GM12892 (cell line): Measurements from ENCODE around the gene MEGF11.

Experiments used
- POLR2A ChIP-seq: IDR thresholded peaks from 2 replicates; pipeline ENCODE4 v1.6.1; 2011; ENCODE audit warnings: low read depth, low read length, control low read depth
- POLR2AphosphoS5 ChIP-seq: IDR thresholded peaks from 2 replicates; pipeline ENCODE4 v1.6.1; 2011; ENCODE audit warnings: low read depth, low read length, control low read depth

DNA sequence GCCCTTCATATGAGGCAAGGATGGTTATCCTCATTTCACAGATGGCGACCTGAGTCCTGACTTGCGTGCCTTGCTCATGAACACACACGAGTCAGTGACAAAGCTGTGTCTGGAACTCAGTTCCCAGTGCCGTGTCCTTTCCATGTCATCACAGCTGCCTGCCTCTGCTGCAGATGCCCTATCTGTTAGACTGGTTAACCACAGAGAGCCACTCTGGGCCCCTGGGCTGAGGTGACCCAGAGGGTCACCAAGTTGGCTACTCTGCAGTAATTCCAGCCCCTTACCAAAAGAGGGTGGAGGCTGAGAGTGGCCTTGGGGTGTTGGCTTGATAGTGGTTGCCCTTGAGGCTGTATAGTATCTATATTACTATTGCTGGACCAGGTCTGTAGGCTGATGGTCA lies 343.2 kb downstream of the MEGF11 start:
- no peak for TF ChIP-seq POLR2AphosphoS5
- TF ChIP-seq POLR2A: no peak
